A204.1 (cell line): Measurements from ENCODE around the gene ANO7.

ENCODE experiments used
- FAIRE-seq: peaks from 2 replicates; lab custom pipeline; 2012; peaks lifted over from hg19 to GRCh38; lab: Jason Lieb, UNC

ANO7 gene

DNA sequence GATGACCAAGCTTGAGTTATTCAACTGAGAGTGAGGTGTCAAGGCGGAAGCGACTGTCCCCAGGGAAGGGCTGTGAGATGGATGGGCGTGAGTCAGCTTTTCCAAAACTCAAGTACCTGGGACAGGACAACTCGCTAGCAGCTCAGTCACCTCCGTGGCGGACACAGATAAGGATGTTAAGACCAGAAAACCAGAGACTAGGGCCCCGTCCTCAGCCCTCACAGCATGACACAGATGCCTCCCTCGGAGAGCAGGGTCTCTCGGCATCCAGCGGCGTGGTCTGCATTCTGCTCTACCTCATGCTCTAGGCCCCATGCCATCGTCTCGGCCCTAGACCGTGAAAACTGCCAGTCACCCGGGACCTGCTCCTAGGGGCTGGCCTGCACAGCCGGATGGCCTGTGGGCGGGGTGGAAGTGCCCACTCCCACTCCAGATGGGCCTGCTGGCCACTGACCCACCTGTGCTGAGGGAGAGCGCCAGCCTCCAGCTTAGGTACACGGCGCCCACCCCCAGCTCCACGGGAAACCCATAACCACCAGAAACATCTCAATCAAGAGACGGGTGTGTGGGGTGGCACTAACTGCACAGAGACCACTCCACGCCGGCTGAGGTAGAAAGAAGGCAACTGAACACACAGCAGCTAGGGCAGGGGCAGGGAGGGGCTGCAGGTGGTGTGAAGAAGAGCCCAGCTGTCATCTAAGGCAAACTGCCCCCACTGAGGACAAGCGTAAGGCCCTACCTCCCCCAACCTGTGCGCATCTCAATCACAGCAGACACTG, 39.8 kb downstream of the ANO7 start:
- FAIRE-seq: no peak

DNA sequence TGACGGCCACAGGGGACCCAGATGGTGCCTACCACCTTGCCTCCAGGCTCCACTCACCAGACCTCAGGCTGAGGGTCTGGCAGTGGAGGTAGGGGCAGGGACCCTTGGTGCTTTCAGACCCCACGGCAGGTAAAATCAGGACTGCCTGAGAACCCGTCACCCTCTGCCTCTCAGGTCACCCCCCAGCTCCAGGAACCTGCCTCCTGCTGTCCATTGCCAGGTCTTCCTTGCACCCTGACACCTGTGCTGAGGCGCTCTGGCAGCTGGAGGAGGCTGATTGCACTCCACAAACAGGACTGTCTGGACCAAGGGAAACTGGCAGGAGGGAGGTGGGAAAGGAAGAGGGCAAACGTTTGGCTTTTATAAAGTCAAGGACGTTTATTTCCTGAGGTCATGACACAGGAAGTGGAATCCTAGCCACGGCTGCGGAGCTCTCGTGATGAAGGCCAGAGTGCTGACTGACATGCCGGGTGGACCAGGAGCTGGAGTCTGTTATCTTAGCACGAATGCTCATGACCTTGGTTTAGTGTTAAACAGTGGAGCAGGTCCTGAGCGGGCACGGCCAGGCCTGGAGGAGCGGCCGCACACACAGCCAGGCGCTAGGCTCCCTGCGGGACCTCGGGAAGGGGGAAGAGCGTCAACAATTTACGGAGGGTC, 40.5 kb downstream of the ANO7 start:
- FAIRE-seq: no peak

DNA sequence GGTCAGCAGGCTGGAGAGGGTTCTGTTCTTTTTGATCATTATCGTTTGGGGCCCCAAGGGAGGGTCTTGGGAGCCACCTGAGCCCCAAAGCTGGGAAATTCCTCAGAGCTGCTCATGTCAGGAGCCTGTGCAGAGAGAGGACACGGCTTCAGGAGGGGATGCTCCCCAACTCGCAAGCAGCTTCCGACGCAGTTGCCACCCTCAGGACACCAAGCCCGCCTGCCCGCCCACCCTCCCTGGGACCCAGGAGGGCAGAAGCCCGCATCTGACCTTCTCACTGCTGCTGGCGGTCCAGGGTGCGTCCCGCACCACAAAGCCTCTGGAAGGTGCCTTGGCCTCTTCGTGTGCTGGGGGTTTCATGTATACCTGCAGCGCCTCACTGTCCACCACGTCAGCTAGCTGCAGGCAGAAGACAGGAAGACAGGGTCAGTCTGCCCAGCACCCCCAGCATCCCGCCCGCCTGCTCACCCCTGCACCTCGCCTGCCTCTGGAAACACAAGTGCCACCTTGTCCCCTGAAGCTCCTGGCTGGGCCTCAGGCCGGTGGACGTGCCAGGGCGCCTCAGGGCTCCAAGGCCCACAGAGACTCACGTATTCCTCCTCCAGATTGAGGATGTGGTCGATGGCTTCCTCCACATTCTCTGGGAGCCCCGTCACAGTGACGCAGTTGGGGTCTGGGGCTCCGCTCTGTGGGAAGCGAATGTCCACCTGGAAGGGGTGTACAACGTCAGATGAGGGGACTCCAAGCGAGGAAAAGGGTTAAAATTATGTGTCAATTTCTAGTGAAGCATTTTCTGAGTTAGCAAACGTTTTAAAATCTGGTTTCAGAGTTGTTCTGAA, 41.3 kb downstream of the ANO7 start:
- FAIRE-seq: no peak

DNA sequence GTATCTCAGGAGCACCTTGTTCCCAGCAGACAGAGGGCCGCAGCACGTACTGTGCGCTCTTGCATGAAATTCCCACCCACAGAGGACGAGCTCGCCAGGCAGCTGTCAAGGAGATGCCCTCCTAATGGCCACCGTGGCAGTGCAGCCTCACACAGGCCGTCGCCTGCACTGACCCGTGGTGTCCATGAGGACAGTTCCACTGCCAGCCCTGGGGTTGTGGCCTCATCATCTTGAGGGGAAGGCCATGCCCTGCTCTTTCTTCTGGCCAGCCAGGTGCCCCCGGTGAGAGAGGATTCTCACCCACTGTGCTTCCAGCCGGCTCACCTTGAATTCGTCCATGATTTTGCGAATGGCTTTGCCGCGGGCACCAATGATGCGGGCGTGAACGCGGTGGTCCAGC, 42.0 kb downstream of the ANO7 start:
- no peak for FAIRE-seq

DNA sequence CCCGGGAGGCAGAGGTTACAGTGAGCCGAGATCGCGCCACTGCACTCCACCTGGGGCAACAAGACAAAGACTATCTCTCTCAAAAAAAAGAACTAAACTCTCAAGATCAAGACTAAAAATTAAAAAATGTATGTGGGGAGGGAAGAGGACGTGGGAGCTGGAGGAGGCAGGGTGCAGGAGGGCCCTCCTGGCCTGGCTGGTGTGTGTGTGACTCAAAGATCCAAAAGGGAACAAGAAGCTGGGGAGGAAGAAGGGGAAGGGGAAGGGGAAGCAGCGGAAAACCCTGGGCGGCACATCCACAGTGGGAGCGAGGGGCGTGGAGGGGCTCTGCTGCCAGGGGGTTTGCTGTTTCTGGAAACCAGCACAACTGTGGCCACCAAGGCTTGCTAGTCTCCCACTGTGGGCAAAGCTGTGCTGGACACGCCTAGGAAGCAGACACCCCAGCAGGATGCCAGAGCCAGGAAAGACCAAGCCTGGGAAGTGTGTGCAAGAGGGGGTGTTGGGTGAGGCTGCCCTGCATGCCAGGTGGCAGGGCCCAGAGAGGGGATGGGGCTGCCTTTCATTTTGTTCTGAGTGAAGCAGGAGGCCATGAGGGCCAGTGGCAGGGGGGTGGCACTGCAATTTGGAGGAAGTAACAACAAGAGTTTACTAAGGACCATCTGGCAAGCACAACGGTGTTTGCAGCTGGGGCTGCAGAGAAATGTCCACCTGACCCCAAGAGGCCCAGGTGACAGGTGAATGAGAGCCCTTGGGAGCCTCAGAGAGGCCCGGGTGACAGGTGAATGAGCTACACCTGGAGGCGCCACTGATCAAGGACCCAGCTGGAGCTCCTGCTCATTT, 44.5 kb downstream of the ANO7 start:
- no peak for FAIRE-seq

DNA sequence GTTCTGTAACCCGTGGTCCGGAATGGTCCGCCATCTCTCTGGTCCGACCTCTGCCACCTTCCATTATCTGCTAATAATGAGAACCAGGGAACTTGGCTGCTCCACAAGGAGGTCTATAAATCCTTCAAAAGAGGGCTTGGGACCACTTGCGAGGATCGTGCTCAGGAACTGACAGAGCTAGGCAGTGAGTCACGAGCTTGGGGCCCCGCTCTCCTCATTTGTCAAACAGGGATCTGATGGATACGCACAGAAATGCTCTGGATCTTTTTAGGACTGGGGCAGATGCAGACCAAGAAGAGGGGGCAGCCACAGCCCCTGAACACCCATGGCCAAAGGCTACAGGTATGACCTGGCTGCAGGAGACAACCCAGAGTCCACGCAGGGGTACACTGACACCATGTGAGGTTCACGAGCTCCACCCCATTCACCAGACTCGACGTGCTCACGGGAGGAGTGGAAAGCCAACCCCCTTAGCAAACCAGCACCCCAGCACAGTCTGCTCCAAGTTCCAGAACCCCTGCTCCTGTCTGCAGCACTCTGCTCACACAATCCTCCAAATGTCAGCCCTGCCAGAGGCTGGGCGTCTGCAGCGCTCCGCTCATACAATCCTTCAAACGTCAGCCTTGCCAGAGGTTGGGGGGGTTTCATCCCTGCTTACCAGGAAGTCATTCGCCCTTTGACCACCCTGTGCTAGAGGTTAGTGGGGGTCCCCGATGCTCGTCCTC, 45.8 kb downstream of the ANO7 start:
- FAIRE-seq: no peak

DNA sequence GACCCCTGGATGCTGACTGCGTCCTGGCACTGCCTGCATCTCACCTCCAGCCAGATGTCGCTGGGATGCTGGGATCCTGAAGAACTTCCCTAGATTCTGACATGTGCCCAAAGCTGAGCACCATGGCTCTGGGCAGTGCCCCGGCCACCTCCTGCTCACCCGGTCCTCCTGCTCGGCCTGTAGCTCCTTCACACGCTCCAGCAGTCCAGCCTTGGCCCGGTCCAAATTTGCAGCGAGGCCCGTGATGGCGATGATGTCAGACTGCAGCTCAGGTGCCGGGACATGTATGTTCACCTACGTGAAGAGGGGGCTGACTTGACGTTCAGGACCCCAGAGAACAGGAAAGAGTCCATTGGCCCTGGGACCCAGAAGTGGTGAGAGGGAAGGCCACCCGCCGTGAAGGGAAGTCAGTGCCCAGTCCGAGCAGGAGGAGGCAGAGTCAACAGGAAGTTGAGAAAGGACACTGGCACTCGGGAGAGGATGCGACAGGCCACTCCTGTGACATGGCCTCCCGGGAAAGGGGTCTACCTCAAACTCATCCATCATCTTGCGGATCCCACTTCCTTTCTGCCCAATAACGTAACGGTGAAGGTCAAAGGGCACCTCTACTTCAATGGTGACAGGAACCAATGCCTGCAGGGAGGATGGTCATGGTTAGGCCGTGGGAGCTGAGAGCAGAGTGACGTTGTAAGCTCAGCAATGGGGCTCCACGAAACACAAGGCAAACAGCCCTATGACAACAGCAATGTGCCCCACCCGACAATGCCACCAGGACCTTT, 46.7 kb downstream of the ANO7 start:
- no peak for FAIRE-seq

DNA sequence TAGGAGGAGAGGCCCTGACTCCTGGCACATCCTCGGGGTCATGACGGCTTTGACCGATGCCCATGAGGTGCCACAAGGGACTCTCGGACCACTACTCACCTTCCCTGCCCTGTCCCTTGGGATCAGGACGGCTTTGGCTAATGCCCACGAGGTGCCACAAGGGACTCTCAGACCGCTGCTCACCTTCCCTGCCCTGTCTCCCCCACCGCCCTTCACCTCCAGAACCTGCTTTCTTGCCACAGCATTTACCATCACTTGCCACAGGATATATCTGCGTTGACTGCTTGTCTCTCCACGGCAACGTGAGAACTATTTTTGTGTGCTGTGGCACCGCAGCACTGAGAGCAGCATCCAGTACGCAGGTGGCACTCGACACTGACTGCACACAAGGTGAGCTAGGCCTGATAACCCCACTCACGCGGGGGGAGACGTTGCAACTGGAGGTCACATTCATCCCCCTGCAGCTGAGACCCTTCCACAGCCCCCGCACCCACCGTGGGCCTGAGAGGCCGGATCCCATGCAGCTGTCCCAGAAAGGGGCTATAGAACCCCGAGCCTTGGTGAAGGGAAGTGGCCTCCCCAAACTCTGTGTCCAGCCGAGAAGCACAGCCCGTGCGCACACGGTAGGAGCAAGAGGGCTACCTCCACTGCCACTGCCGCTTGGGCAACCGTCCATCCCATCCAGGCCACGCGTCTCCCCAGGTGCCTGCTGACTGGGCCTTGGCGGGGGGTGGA, 47.5 kb downstream of the ANO7 start:
- no peak for FAIRE-seq

DNA sequence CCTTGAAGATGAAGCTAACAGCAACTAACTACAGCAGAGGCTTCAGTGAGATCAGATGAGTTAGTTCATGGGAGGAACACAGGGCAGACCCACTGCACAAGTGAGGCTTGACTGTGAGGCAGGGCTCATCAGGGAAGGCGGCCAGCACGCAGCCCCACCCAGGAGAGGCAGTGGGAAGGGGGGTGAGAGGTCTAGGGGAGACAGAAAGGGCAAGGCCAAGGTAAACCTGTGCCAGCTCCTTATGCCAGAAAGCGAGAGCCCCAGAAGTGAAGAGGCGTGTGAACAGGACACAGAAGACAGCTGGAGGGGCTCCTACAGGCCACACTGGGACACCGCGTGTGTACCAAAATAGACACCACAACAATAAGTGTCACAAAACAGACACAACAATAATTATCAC, 48.6 kb downstream of the ANO7 start:
- FAIRE-seq: no peak

DNA sequence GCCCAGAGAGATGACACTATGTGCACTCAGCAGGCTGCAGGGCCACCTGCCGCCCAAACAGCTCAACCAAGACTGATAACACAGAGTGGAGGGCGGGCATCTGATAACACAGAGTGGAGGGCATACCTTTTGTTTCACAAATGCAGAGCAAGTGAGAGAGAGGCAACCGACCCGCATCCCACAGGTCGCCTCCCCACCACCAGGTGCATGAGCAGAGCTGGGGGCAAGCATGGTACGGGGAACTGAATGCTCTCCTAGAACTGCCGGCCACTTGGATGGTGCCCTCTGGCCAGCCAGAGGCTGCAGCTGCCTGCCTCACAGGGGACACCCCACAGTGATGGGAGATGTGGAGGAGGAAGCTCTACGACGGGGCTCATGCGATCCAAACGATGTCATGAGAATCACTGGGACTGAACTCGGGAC, 49.5 kb downstream of the ANO7 start:
- no peak for FAIRE-seq

DNA sequence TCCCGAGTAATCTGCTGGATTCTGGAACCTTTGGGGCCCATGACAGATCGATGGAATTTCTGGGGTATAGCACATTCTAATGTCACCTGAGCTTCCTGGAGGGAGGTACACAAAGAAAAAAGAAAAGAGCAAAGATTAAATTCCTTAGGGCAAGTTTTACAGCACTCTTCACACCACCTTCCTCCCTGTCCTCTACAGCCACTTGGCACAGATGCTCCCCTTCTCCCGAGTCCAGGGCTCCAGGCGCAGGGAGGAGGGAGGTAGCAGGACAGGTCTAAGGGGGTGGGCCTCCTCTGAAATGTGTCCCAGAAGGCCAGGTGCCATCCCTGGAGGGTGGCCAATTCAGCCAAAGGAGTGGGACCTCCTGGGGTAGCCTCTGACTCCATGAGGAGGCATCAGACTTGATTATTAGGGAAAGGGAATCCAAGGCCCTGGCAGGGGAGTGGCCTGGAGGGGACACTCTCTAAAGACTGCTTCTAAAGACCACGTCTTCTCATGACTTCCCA, 50.3 kb downstream of the ANO7 start:
- FAIRE-seq: no peak

DNA sequence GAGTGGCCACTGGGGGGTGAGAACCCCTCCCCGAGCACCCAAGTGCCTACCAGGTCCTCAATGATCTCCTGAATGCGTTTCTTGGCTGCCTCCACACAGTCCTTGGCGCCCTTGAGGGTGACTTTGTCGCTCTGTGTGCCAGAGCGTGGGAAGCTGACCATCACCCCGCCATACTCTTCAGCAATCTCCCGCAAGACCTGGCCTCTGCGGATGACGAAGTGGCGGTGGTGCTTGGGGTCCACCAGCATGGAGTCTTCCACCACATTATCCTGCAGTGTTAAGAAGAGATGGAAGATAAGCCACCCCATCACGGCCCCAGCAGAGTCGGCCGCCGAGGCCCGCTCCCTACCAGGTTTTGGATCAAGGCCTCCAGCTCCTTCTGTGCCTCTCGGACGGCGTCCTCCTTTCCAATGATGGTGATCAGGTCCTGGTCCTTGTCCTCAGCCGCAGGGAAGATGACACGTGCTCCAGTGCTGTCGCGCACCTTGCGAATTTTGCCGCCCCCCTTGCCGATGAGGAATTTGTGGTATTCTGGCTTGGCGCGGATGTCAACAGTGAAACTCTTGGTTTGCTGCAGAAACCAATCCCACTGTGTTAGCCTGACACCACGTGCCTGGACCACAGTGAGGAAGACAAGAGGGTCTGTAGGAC, 51.2 kb downstream of the ANO7 start:
- no peak for FAIRE-seq

DNA sequence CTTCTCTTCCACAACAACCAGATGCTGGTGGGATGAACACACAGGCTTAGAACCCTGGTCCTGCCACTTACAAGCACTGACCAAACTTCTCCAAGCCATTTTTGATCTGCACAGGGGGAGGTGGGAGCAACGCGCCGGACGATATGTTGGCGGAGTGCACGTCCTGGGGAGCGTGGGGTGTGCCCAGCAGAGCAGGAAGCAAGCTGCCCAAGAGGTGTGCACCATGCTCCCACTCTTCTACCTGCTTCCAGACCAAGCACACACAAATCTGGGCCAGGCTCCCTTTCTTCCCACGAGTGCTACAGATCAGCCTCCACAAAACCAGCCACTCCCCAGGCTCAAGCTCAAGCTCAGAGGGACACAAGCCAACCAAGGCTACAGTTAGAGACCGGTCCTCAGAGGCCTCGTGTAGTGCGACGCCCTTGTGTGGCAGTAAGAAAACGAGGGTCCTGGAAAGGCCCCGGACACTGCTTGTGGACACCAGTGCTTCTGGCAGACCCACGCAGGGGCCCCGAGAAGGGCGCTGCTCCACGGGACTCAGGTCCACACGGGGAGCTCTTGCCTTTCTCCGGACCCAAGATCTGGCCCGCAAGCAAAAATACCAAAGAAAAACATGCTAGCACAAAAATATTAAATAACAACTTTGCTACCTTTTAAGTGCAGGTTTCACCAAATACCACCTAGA, 52.0 kb downstream of the ANO7 start:
- FAIRE-seq: no peak

DNA sequence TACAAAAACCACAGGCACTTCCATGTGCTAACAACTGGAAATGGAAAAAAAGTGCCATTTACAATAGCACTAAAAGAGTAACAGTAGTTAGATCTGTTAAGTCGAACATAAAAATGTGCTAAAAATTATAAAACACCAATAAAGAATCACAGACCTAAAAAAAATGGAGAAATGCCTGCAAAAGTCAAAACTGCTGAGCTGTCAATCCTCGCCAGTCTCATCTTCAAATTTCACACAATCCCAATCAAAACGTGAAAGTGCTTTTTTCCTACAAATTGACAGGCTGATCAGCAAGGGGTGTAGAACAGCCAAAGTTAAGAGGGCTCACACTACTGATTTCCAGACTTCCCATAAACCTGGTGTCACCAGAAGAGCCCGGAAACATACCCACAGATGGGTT, 53.2 kb downstream of the ANO7 start:
- FAIRE-seq: no peak

DNA sequence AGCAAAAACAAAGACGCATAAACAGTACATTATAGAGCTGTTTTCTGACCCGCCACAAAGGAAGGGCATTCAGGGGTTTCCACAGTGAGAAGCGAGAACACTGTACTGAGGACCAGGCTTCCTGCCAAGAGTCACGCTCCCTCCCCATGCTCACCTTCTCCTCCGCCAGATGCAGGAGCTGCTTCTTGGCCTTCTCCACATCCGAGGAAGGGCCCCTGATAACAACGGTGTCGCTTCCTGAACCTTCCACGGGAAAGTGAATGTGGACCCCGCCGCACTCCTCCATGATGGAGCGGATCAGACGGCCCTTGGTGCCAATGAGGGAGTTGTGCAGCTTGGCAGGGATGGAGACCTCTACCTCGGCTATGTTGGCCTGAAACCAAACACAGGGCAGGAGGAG, 53.8 kb downstream of the ANO7 start:
- no peak for FAIRE-seq

DNA sequence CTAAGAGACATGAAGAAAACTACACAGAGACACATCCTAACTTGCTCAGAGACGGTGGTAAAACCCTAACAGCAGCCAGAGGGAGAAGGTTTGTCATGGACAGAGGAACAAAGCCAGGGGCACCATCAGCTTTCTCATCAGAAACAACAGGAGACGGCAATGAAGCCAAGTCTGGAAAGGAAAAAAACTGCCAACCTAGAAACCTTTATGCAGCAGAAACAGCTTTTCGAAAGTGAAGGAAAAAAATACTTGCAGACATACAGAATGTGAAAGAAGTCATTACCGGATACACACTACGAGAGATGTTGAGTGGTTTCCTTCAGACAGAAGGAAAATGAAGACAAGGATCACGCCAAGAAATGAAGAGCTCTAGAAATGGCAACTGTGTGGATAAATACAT, 55.9 kb downstream of the ANO7 start:
- FAIRE-seq: no peak

DNA sequence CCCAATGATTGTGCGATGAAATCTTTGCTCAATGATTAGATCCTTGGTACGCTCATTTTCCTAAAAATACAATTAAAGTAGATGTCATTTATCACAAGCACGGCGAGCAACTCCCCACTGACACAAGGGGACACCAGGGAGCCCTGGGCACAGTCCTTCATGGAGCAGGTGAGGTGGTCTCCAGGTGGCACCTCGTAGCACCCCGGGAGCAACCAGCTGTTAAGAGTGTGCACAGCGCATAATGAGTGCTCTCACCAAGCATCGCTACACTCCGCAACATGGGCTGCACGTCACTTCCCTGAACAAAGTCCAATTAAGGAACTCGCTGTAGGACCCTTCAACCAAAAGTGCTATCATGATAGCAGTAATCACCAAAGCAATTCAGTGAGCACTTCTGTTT, 59.8 kb downstream of the ANO7 start:
- no peak for FAIRE-seq

DNA sequence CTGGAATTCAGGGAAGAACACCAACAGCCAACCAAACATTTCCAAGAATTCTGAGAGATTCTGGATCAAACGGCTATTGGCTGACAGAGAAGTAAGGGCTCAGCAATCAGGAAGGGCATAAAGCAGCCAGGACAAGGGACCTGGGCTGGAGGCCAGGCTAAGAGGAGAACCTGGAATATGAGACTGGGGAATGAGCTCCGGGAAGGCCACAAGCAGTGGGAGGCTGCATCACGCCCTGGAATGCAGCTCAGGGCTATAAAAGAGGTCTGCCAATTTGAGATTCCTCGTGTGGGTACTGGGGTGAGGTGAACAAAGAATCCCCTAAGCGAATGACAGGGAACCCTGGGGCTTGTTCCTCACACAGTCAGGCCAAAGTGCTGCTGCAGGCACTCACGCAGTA, 60.4 kb downstream of the ANO7 start:
- no peak for FAIRE-seq

DNA sequence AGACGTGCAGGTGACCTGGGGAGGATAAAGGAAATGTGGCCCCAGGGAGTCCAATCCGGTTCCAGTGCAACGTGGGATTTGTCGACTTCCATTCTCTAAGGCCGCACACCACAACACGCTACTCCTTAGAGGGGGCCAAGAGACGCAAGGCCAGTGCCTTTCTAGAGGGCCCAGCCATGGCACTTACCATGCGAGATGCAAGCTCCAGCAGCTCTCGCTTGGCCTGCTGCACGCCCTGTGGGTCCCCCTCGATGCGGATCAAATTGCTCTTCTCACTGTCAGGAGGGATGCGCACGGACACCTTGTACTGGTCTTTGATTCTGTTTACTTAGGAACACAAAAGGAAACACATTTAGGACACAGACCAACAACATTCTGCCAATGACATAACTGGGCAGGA, 61.2 kb downstream of the ANO7 start:
- no peak for FAIRE-seq
